ENCODE results near the gene GAL. TPM values are rescaled to one million over a fixed set of nuclear protein-coding genes. Genes with fewer than 3 reads are reported as not detected.
A peak's percentile ranks its signal among the peaks of the same experiment; 100 is the strongest.

The GAL gene
- total RNA-seq, 6 experiments from 2014 or later: 0.49 TPM; not detected in 5

GRCh38 chr11:68698993-68699392, 14.6 kb downstream of the GAL start:
- WGBS (ENCODE audit: insufficient coverage, low coverage, low lambda C conversion rate, missing lambda C conversion rate): 67% methylated on average over 2 of the region's 2 CpGs
- ATAC-seq: no peak
- no peaks in the 10 kb centered on the region for H3K9me3 ChIP-seq
- H3K4me1 ChIP-seq: no peaks in the 10 kb centered on the region
- no peaks in the 10 kb centered on the region for H3K27me3 ChIP-seq
- no peaks in the 10 kb centered on the region for H3K36me3 ChIP-seq
- no peak overlapping the region for H3K27ac ChIP-seq
- DNase-seq: no peak
- intact Hi-C loops (cut with DNase I): no loop called here
- TF ChIP-seq CTCF (IDR thresholded peaks at IDR 0.05): no peak
- TF ChIP-seq POLR2A (IDR thresholded peaks at IDR 0.05): no peak
- H3K4me3 ChIP-seq: no peak overlapping the region

GRCh38 chr11:68704887-68705286, 20.5 kb downstream of the GAL start:
- H3K27me3 ChIP-seq: no peaks in the 10 kb centered on the region
- intact Hi-C loops (cut with DNase I): no loop called here
- TF ChIP-seq POLR2A (IDR thresholded peaks at IDR 0.05): no peak
- TF ChIP-seq CTCF (IDR thresholded peaks at IDR 0.05): no peak
- H3K4me1 ChIP-seq: no peaks in the 10 kb centered on the region
- H3K27ac ChIP-seq: no peak overlapping the region
- ATAC-seq (peak in 1 of 4 donors; percentile 28), DNase-seq (no peak)
- no peaks in the 10 kb centered on the region for H3K36me3 ChIP-seq
- no peak overlapping the region for H3K4me3 ChIP-seq
- H3K9me3 ChIP-seq: no peaks in the 10 kb centered on the region
- 11% methylated on average over 5 of the region's 16 CpGs for WGBS (ENCODE audit: insufficient coverage, low coverage, low lambda C conversion rate, missing lambda C conversion rate)

GRCh38 chr11:68707527-68707926, 23.2 kb downstream of the GAL start:
- H3K4me1 ChIP-seq: no peaks in the 10 kb centered on the region
- DNase-seq (no peak), ATAC-seq (no peak)
- 77% methylated on average over 6 of the region's 7 CpGs for WGBS (ENCODE audit: insufficient coverage, low coverage, low lambda C conversion rate, missing lambda C conversion rate)
- no peaks in the 10 kb centered on the region for H3K36me3 ChIP-seq
- H3K27ac ChIP-seq: no peak overlapping the region
- no peak overlapping the region for H3K4me3 ChIP-seq
- intact Hi-C loops (cut with DNase I): no loop called here
- no peaks in the 10 kb centered on the region for H3K27me3 ChIP-seq
- TF ChIP-seq CTCF (IDR thresholded peaks at IDR 0.05) (no peak), POLR2A (IDR thresholded peaks at IDR 0.05) (no peak)
- H3K9me3 ChIP-seq: no peaks in the 10 kb centered on the region

GRCh38 chr11:68709062-68709461, 24.7 kb downstream of the GAL start:
- TF ChIP-seq CTCF (IDR thresholded peaks at IDR 0.05) (no peak), POLR2A (IDR thresholded peaks at IDR 0.05) (no peak)
- H3K9me3 ChIP-seq: no peaks in the 10 kb centered on the region
- no peaks in the 10 kb centered on the region for H3K4me1 ChIP-seq
- ATAC-seq: no peak
- DNase-seq: no peak
- H3K4me3 ChIP-seq: no peak overlapping the region
- H3K27me3 ChIP-seq: no peaks in the 10 kb centered on the region
- no peak overlapping the region for H3K27ac ChIP-seq
- no peaks in the 10 kb centered on the region for H3K36me3 ChIP-seq
- WGBS (ENCODE audit: insufficient coverage, low coverage, low lambda C conversion rate, missing lambda C conversion rate): 73% methylated on average over 4 of the region's 12 CpGs
- intact Hi-C loops (cut with DNase I): no loop called here

- intact Hi-C loops (cut with DNase I): no loop called here
- 77% methylated on average over 6 of the region's 11 CpGs for WGBS (ENCODE audit: insufficient coverage, low coverage, low lambda C conversion rate, missing lambda C conversion rate)
- ATAC-seq: no peak
Measured at GRCh38 chr11:68710409-68710808, 26.1 kb downstream of the GAL start.

More at GRCh38 chr11:68710409-68710808, 26.1 kb downstream of the GAL start:
- H3K36me3 ChIP-seq: no peaks in the 10 kb centered on the region
- TF ChIP-seq POLR2A (IDR thresholded peaks at IDR 0.05) (no peak), CTCF (IDR thresholded peaks at IDR 0.05) (no peak)
- H3K27me3 ChIP-seq: no peaks in the 10 kb centered on the region
- H3K4me1 ChIP-seq: no peaks in the 10 kb centered on the region
- no peaks in the 10 kb centered on the region for H3K9me3 ChIP-seq
- H3K4me3 ChIP-seq: no peak overlapping the region
- no peak overlapping the region for H3K27ac ChIP-seq
- no peak for DNase-seq
